ENCODE measurements around the gene SCG5.

Gene SCG5

DNA sequence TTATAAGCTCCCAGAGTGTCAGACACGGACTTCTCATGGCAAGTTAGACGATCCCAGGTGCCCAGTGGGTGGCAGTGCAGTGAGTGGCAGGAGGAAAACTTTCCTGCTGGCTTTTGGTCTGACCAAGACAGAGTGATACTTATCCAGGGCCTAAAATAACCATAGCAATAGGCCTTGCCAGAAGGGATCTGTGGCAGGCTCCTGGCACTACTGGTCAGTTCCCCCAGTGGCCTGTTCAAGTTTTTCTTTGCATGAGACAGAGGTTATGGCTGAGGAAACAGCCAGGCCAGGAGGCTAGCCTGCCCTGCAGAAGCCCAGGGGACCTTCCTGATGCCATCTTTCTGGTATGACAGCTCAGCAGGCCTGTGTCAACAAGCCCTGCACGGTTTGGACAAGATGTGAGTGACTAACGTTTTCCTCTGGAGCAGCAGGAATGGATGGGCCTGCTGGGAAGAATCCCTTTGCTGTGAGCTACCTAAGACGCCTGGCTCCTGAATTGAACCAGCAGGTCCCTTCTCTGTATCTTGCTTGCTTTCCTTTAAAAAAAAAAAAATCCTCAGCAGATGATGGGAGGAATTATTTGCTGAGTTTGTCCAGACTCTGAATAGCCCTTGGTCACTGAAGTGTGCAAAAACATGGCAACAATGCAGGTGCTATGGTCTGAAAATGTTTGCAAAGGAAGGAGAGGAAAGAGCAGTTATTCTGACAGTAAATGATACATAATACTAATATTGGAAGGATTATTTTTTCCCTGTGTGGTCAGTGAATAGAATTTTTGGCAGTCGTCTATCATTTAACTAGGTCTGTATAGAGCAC lies 18.0 kb downstream of the SCG5 start:
- no peak for DNase-seq (ENCODE audit: low spot score)

DNA sequence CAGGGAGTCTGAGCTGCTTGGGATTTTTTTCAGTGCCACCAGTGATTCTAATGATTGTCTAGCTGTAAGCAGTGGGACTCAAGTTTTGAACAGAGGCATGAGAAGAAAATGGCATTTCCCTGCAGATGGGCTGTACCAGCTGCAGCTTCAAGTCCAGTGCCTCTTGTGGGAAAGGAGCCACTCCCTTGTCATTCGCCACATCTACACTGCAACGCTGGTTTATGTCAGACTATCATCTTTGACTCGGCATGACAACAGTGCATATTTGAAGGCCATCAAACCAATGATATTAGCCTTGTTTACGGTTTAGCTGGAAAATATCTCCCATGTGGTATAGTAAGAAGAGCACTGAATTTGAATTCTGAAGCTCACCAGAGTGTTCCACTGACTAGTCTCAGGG lies 22.2 kb downstream of the SCG5 start:
- no peak for DNase-seq (ENCODE audit: low spot score)

DNA sequence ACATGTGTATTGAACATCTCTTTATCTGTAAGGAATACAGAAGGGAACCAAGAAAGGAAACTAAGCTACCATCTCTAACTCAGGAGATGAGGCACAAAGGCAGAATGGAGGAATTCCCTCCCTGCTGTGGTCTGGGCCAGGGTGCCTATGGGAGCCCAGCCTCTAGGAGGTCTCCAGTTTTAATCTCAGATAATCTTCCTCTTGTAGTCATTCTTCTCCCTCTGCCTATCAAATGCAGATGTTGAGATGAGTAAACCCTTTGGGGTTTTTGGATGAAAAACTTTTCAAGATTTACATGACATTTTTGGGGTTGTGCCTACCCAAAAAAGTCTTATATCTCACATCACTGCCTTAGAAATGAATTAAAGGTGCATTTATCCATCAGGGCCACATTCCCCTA lies 23.3 kb downstream of the SCG5 start:
- no peak for DNase-seq (ENCODE audit: low spot score)

DNA sequence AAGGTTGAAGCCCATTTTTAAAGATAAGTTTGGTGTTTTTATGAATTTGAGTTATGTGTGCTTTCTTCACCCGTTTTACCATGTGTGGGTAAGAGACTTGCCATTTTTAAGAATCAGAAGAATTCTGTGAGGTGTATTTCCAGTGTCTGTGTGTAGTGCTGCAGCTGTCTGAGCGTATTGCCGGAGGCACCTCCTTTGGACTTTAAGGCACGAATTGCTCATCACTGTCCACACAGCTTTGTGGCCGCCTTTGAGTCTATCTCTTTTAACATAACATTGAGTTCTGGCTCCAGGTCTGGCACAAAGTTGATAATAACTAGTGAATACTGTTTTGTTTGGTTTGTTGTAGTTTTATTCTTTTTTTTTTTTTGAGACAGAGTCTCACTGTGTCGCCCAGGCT lies 25.8 kb downstream of the SCG5 start:
- DNase-seq (ENCODE audit: low spot score): no peak

DNA sequence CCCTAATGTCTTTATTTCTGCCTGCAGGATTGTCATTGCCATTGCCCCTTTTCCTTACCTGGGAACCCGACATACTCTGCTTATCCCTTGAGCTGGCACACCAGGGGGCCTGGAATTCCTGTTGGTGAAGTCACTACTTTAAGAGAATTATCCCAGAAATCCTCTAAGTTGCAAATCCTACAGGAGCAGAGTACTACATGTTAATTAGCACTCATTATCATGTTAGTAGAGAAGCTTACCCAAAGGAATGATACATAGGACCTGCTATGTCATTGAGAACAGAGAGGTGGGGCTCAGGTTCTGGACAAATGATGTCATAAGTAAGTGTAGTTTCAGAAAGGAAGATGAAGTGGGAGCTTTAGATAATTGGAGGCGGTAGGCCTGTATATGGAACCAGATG lies 27.4 kb downstream of the SCG5 start:
- DNase-seq (ENCODE audit: low spot score): no peak

DNA sequence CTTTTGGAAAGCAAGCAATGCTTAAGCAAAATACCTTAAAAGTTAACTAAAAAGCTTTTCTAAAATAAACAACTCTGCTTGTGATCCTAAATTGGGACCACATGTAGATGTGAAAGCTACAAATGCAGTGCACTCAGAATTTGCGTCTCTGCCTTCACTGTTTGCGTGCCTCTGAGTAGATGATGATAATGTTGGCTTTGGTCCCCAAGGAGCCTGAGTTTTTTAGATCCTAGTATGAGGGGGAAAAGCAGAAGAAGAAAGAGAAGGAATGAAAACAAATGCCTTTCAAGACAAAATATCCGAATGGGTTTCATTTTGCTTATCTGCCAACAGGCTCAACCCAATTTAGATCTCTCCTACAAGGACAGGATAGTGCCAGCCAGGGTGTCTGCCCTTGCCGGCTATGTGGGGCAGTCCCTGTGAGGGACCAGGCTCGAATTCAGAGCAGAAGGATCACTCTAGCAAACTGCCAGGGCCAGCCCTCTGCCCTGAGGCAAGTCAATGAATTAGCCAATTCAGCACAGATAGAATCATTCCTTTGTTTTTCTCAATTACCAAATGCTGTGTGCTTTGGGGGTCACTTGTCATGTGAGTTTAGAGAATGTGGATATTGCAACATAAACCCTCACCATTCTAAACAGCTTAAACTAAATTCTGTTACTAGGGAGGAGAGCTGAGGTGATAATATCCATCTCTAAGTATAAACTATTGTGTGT lies 28.5 kb downstream of the SCG5 start:
- no peak for DNase-seq (ENCODE audit: low spot score)

DNA sequence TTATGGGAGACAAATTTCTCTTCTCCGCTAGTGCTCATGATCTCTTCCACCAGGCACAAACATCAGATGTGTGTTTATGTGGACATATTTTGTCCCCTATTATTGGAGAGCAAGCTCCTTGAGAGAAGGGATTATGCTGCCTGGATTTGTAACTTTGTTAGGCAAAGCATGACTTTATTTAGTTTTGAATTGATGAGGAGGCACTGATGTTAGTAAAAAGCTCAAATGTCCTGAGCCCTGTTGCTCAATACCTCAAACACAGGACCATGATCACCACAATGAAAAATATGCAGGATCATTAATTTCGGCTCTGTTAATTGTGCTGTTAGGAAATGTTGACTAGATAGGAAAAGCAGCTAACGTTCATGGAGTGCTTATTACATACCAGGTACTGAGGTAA lies 29.1 kb downstream of the SCG5 start:
- DNase-seq (ENCODE audit: low spot score): no peak

DNA sequence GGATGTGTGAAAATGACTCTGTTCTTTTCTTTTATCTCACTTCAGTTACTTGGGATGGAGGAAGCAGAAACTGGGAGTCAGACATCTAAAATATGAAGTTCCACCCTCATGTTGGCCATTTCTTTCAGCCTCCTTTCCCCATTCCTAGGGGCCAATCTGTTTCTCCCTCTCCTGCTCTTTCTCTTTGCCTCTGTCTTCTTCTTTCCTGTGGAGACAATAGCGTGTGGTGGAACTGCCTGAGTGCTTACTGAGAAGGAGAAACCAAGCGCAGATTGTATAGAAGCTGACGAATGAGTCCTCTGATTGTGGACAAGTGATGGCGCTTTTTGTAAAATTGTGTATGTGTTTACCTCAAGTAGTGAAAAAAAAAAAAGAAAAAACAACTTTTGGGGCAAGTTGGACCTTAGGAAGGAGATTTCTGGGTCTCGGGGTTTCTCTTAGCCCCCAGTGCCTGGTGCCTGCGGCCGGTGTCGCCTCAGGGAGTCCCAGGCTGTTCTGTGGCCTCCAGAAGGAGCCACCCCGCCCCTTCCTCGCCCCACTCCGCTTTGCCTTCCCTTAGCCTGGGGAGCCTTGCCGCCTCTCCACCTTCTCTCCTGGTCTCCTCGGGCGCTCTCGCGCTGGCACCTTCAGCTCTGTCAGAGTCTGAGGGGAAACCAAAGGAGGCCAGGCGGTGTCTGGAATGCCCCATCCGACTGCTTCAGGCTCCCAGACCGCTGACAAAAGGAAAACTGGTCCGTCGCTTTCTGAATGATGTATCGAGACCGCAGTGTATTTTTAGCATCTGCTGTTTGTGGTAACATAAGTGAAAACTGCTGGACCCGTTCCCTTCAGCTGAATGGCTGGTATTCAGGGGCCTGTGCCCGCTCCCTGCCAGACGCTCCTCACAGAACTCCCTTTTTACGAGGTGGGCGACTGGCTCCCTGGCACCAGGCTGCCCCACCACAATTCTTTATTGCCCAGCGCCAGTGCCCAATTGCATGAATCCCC lies 30.1 kb downstream of the SCG5 start:
- no peak for DNase-seq (ENCODE audit: low spot score)

DNA sequence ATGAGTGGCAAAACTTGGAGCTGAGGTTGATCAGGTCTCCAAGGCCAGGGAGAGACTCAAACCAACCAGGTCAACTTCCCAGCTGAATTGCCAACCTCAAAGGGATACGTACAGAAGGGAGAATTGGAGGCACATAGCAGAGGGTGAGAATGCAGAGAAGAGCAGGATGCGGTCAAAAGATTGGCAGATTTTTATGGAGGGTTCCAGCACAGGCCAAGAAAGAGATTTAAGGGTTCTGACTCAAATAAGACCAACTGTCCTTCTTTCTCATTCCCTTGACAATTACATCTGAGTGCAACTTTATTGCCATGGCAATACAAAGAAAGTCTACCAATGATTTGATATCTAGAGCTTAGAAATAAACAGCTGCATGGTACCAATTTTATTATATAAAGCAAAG lies 33.2 kb downstream of the SCG5 start:
- DNase-seq (ENCODE audit: low spot score): no peak

DNA sequence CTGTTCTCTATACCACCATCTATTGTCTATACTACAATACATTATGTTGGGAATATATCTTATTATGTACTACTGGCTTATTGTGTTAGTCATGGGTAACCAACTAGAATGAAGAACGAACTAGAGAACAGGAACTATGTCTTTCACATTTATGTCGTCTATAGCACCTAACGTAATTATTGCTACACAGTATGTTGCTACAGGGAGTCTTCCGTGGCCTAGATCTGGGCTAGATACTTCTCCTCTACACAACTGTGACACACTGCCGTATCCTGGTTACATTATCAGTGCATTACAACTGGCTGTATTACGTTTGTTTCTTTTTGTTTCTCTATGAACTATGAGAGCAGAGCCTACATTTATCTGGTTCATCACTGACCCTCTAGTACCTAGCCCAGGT lies 34.0 kb downstream of the SCG5 start:
- no peak for DNase-seq (ENCODE audit: low spot score)

DNA sequence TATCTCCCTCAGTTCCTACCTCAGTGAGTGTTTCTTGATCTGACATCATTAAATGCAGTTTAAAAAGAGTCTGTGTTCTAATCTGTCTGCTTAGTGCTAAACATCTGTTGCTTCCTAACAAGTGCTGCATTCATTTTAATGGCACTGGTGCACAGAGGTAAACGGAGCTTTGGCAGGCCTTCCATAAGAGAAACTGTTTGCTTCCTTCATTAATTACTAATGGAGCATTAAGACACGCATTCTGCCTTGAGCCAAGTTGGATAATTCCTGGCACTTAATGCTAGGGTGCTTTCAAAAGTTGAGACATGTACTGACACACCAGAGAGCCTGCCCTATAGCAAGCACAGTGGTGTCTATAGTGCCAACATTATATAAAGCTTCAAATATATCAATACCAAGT lies 34.7 kb downstream of the SCG5 start:
- DNase-seq (ENCODE audit: low spot score): no peak

DNA sequence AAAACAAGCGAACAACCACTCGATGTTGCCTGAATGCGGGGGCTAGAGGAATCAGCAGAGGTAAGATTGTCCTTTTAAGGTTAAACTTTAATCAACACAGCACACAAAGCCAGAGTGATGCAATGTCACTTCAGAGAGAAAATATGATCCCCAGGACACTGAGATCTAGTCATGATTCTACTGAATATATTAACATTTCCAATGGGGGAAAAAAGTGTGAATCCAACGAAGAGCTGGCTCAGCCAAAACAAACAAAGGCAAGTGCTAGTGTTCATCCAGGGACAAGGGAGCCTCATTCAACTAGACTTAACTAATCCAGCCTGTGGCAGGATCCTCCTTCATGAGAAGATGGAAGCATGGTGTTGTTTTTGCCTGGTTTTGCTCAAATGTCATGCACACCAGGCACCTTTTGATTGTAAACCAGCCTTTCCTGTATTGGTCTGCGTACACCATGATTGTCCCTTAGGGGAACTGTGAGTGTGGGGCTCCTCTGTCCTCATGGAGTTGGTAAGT lies 35.8 kb downstream of the SCG5 start:
- no peak for DNase-seq (ENCODE audit: low spot score)

DNA sequence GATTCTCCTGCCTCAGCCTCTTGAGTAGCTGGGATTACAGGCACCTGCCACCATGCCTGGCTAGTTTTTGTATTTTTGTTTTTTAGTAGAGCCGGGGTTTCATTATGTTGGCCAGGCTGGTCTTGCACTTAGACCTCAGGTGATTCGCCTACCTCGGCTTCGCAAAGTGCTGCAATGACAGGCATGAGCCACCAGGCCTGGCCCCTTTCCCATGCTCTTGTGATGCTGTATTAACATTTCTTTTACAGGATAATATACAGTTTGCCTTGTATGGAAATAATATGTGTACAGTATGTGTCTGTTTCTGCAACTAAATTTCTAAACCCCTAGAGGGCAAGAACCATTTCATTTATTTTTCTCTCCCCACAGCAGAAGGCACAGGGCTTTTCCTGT lies 37.8 kb downstream of the SCG5 start:
- DNase-seq (ENCODE audit: low spot score): no peak

DNA sequence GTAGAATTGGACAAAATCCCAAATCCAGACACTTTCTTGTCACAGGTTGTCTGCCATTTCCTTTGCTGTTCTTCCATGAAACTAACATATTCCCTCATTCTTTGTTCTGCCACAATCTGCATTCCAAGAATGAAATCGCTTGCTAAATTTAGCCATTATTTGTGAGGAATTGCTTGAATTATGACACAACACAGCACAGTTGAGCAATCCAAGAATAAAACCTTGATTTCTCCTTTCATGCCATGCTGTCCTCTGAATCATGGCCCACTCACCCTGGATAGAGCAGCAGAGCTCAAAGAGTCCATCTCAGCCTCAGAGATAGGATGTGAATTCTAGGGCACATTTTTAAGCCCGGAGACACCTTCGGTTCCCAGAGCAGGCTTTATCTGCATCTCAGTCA lies 41.1 kb downstream of the SCG5 start:
- DNase-seq (ENCODE audit: low spot score): no peak

DNA sequence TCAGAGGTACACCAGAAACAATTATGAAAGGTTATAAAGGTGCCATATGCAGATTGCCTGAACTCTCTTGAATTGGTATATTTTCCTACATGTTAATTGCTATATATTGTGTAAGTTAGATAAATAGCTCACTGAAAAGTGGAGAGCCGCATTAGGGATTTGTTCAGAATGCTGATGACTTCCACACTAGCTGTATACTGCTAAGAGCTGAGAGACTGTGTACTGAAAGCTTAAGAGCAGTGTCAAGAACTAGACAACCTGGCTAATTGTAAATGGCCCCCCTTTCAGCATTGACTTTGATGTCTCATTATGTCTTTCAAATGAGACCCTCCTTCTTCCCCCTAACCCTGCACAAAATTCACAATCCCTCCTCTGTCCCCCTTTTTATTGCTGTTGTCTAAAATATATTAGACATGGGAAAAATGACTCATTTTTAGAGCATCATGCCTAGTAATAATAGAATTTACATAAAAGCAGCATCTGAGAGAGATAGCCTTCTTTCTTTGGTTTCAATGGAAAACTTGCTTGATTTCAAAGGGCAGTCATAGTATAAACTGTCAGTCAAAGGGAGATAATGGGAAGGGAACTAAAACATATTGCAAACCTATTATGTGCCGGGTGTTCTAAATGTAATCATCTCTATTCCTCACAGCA lies 41.6 kb downstream of the SCG5 start:
- DNase-seq (ENCODE audit: low spot score): no peak

DNA sequence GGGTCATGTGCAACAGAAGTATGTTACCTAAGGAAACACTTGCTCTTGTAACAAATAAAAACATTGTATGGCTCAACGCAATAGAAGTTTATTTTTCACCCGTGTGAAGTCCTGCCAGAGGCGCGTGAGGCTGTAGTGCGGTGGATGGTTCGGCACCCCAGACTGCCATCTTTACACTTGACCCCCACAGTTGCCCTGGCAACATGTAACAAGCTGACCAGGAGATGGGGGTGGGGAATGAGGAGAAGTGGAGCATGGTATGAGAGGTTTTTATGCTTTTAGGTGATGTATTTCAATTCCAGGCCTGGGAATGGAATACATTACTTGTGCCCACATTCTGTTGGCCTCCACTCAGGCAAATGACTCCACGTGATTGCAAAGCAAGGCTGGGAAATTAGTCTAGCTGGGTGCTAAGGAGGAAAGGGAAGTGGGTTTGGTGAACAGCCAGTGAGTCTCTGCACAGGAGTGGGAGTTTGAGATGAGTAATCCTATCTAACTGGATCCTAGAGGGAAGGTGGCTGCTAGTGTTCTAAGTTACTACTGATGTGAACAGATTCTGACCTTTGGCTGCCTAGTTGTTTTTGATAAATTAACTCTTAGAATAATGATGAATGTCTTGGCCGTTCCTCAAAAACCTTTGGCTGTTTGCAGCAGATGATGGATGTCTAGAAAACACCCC lies 42.5 kb downstream of the SCG5 start:
- no peak for DNase-seq (ENCODE audit: low spot score)

DNA sequence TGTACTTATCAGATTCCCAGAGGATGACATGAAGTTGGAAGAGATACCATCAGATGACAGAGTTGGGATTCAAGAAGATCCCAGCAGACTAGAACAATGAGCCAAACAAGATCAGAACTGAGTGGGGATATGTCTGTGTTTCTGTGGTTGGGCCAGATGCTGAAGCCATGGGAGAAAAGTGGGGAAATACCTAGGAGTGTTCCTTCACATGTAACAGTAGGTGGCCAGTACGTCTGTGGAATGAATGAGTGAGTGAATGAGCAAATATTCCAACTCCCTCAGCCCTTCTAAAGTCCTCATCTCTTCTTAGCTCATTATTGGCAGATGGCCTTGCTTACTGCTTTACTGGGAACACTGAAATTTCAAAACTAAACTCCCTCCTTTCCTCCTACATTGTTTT lies 44.1 kb downstream of the SCG5 start:
- DNase-seq (ENCODE audit: low spot score): no peak

DNA sequence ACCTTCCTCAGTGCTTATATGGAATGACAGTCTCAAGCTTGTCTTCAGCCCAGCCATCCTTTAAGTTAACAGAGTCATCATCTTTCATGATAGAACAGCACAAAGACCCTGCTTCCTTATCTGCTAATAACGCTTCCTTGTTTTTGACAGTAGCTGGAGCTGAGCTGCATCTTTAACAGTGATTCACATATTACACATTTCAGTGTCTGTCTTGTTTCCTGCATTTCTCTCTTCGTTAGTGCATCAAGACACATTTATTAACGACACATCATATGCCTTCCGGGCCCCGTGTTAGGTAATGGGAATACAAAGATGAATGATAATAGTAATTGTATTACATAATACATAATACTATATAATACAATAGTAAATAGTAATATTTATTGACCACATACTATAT lies 46.0 kb downstream of the SCG5 start:
- no peak for DNase-seq (ENCODE audit: low spot score)

DNA sequence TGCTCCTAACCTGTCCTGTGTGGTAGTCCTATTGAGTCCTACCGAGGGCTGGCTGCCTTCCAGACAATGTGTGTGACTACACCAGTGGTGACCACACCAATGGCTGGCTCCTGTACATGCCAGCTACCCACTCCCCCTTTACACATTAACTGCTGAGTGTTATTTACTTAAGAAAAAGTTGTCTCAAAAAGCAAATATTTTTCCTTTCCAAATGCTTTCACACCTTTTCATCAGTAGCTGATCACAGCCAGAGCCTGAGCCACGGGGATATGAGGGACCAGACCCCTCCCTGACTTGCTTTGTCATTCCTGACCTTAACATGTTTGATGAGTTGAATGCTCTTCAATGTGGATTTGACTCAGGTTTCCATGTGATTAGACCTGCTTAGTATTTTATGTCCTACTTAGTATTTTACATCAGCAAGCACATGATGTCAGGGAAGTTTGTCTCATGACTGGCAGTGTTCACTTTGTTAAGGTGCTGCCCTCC lies 46.7 kb downstream of the SCG5 start:
- DNase-seq (ENCODE audit: low spot score): no peak

DNA sequence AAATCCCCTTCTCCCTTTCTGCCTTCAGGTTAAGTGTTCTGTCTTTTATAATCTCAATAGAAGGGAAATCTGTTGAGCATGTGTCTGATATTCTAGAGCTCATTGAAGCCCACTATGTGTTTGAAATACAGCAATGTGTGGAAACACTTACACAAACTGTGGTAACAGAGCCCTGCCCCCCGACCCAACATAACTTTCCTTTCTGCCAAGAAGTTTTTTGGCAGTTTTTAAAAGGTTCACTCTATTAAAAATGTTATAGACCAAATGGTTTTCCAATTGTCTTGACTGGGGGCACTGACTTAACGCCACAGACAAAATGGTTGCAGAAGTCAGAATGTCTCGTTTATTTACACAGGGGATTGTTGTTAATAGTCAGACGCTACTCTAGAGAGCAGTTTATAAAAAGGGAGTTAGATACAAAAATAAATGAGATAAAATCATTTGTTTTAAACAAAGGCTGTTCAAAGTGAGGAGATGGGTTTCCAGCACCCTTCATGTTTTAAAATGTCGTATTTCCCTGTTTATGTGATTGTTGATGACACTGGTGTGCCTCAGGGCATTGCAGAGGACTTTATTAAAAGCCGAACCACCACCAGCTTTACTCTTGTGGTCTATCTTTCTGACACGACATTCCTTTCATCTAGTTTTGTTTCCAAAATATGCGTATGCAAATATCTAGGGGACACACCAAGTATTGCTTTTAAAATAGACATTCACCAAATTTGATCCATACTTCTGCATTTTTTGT lies 49.6 kb downstream of the SCG5 start:
- DNase-seq (ENCODE audit: low spot score): no peak
